HG02938 (cell line): Measurements from ENCODE around the gene C3orf22.

Experiments used
- ATAC-seq: cut with Tn5 transposase; IDR thresholded peaks from one replicate; pipeline ENCODE4 v1.9.1; 2021; ENCODE audit warnings: mild to moderate bottlenecking, moderate library complexity; ENCODE audit not compliant: unreplicated experiment

The C3orf22 gene

GRCh38 chr3:126528800-126529541, 29.8 kb downstream of the C3orf22 start:
- no peak for ATAC-seq

GRCh38 chr3:126528419-126528799, 30.3 kb downstream of the C3orf22 start:
- ATAC-seq = no peak

- ATAC-seq = no peak
These were observed 31.1 kb downstream of the C3orf22 start for GRCh38 chr3:126527455-126528211.

GRCh38 chr3:126527006-126527405, 31.7 kb downstream of the C3orf22 start:
- ATAC-seq = no peak

- ATAC-seq = no peak
These were observed 32.1 kb downstream of the C3orf22 start for GRCh38 chr3:126526668-126527005.

- ATAC-seq = no peak
These were observed 32.7 kb downstream of the C3orf22 start for GRCh38 chr3:126525853-126526667.

- no peak for ATAC-seq
These were observed 33.5 kb downstream of the C3orf22 start for GRCh38 chr3:126525091-126525852.

- ATAC-seq = no peak
These were observed 34.2 kb downstream of the C3orf22 start for GRCh38 chr3:126524429-126524988.

- no peak for ATAC-seq
These were observed 34.8 kb downstream of the C3orf22 start, which contains the start of gene CHST13 for GRCh38 chr3:126523745-126524428. Gene CHST13 (plus strand): TSS chr3:126524155. CDS start chr3:126524333, 178 bp downstream.

GRCh38 chr3:126522363-126522788, 36.4 kb downstream of the C3orf22 start:
- no peak for ATAC-seq

- ATAC-seq = no peak
These were observed 37.4 kb downstream of the C3orf22 start for GRCh38 chr3:126521122-126521891.

- no peak for ATAC-seq
These were observed 39.0 kb downstream of the C3orf22 start for GRCh38 chr3:126519506-126520455.

GRCh38 chr3:126518779-126519177, 40.0 kb downstream of the C3orf22 start:
- no peak for ATAC-seq

- no peak for ATAC-seq
These were observed 40.5 kb downstream of the C3orf22 start for GRCh38 chr3:126517986-126518778.

- no peak for ATAC-seq
These were observed 41.3 kb downstream of the C3orf22 start, which contains the start of gene UROC1 for GRCh38 chr3:126517291-126517951. Gene UROC1 (minus strand): TSS chr3:126517773. CDS start chr3:126517719, 54 bp downstream.

GRCh38 chr3:126516936-126517290, 41.8 kb downstream of the C3orf22 start:
- no peak for ATAC-seq
